ENCODE measurements around the gene PLAU. TPM values are rescaled to one million over a fixed set of nuclear protein-coding genes. Genes with fewer than 3 reads are reported as not detected.

The PLAU gene
- total and polyA plus RNA-seq, 10 of the 15 experiments (the other 5 are each of a cell fraction or from before 2014, with no cell fraction given), result 2.5 to 20.9 (median 11.5) TPM

GRCh38 chr10:73956476-73957359 is 45.8 kb downstream of the PLAU start (continued):
- TF ChIP-seq ZBTB4 (CRISPR knock-in tag; IDR thresholded peaks at IDR 0.05) (no peak), CREB1 (IDR thresholded peaks at IDR 0.05; ENCODE audit: low read depth) (peak; percentile 66; the same call in 1 of the 2 replicates), NR2F1 (conservative IDR thresholded peaks at IDR 0.05) (peak; percentile 55; the same call in 1 of the 2 replicates), EGR1 (IDR thresholded peaks at IDR 0.05; ENCODE audit: borderline replicate concordance in 1 of 2, low read depth in 2 of 2, low read length in 2 of 2) (peak in 1 of 2 experiments; percentile 61; a peak in 1 of 3 replicates)

DNA sequence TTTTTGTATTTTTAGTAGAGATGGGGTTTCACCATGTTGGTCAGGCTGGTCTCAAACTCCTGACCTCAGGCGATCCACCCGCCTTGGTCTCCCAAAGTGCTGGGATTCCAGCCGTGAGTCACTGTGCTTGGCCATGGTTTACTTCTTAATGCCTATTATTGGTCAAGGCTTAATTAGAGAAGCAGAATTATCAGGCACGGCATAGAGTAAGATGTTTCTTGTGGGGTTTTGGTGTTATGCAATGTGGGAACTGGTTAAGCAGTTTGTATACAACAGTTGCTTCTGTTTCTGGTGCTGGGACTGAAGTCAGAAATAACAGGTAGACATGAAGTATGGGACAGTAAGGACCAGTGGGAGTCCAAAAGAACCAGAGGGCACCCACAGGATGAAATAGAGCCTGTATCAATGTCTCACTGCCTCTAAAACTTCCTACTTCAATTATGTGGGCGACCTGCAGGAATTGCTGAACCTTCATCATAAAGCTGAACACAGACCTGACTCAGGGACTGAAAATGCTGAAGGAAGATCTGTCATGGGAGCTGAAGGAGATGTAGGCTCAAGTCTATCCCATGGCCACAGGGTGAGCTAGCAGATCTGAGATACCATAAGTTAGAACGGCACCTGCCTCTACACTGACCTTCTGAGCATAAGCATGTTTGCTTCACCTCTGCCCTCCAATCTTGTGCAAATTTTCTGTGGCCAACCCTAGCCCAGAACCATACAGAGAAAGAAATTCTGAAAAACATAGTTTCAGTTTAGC is 48.7 kb downstream of the PLAU start:
- Histone ChIP-seq H3K79me2 (ENCODE audit: control insufficient read depth, insufficient read depth, low read length) (no peaks in the 10 kb centered on the region), H2AFZ (ENCODE audit: control insufficient read depth, low read depth, low read length) (peak overlapping the region; percentile 73), H3K4me1 (ENCODE audit: control insufficient read depth, insufficient read depth, low read length) (peaks cover 54% of the 10 kb centered on the region), H3K27ac (ENCODE audit: control insufficient read depth, insufficient read depth) (peak overlapping the region; percentile 35; the same call in 1 of the 2 replicates), H3K9me3 (replicated peaks; ENCODE audit: control insufficient read depth, insufficient read depth, low read length) (no peaks in the 10 kb centered on the region), H3K4me2 (ENCODE audit: control insufficient read depth, insufficient read depth) (peak overlapping the region; percentile 31), H3K4me3 (no peak overlapping the region), H3K9ac (ENCODE audit: control insufficient read depth, insufficient read depth, low read length) (peak overlapping the region; percentile 28; the same call in 1 of the 2 replicates), H4K20me1 (ENCODE audit: control insufficient read depth, insufficient read depth) (no peaks in the 10 kb centered on the region), H3K36me3 (ENCODE audit: control insufficient read depth in 2 of 2, insufficient read depth in 2 of 2, low read length in 1 of 2) (no peaks in the 10 kb centered on the region), H3K27me3 (replicated peaks in 1 of 2; ENCODE audit: control insufficient read depth in 2 of 2, insufficient read depth in 2 of 2, low read length in 1 of 2) (no peaks in the 10 kb centered on the region)
- intact Hi-C loops (cut with micrococcal nuclease; ENCODE audit: unreplicated experiment), result loop anchor here (5.0 kb wide), 3 partner anchors 38 to 138 kb away; partner anchors contain the start of gene VCL
- ATAC-seq (peak; percentile 49), DNase-seq (ENCODE audit: low read depth, low spot score) (peak; percentile 30), FAIRE-seq (no peak)
- in situ Hi-C loops (cut with MboI), result no loop called here
- ChIA-PET CTCF (interaction anchor here (0.6 to 5.7 kb wide), 12 partner anchors 9 to 144 kb away, joined by 3 to 92 read pairs (median 6); no protein-coding TSS in a partner anchor), POLR2A (interaction anchor here (0.5 to 1.3 kb wide), 7 partner anchors 8 to 92 kb away, joined by 3 to 4 read pairs (median 3); no protein-coding TSS in a partner anchor), SMC1A (ENCODE audit: uncharacterized antibody, unreplicated experiment) (interaction anchor here (0.8 to 5.9 kb wide), 13 partner anchors 9 to 219 kb away, joined by 3 to 47 read pairs (median 4); no protein-coding TSS in a partner anchor), RAD21 (ENCODE audit: unreplicated experiment) (interaction anchor here (0.7 to 4.5 kb wide), 7 partner anchors 32 to 120 kb away, joined by 3 to 58 read pairs (median 3); no protein-coding TSS in a partner anchor)
- TF ChIP-seq EP300 (IDR thresholded peaks at IDR 0.05; ENCODE audit: borderline replicate concordance in 1 of 2, control insufficient read depth in 1 of 2, low read depth in 2 of 2, low read length in 2 of 2), result no peak
- TF ChIP-seq, protein P1, sequence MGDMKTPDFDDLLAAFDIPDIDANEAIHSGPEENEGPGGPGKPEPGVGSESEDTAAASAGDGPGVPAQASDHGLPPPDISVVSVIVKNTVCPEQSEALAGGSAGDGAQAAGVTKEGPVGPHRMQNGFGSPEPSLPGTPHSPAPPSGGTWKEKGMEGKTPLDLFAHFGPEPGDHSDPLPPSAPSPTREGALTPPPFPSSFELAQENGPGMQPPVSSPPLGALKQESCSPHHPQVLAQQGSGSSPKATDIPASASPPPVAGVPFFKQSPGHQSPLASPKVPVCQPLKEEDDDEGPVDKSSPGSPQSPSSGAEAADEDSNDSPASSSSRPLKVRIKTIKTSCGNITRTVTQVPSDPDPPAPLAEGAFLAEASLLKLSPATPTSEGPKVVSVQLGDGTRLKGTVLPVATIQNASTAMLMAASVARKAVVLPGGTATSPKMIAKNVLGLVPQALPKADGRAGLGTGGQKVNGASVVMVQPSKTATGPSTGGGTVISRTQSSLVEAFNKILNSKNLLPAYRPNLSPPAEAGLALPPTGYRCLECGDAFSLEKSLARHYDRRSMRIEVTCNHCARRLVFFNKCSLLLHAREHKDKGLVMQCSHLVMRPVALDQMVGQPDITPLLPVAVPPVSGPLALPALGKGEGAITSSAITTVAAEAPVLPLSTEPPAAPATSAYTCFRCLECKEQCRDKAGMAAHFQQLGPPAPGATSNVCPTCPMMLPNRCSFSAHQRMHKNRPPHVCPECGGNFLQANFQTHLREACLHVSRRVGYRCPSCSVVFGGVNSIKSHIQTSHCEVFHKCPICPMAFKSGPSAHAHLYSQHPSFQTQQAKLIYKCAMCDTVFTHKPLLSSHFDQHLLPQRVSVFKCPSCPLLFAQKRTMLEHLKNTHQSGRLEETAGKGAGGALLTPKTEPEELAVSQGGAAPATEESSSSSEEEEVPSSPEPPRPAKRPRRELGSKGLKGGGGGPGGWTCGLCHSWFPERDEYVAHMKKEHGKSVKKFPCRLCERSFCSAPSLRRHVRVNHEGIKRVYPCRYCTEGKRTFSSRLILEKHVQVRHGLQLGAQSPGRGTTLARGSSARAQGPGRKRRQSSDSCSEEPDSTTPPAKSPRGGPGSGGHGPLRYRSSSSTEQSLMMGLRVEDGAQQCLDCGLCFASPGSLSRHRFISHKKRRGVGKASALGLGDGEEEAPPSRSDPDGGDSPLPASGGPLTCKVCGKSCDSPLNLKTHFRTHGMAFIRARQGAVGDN (IDR thresholded peaks at IDR 0.05), result 0 out of 2 replicates have a peak, but pooled peaks have one; percentile 28
- peak; percentile 54; the same call in 1 of the 2 replicates for TF ChIP-seq NR2F1 (conservative IDR thresholded peaks at IDR 0.05)
- 73% methylated on average over 6 of the region's 6 CpGs for WGBS (ENCODE audit: insufficient coverage, insufficient replicate concordance, low lambda C conversion rate, missing lambda C conversion rate)
- no TSS peak for BruUV-seq (replicated peaks)

All from GM12878 (cell line).